Hepatocyte (in vitro differentiated cells): ENCODE measurements around the gene HAND1.

Experiments
- CTCF ChIP-seq: fragments of 200-600 bp; sonication (generic); IDR thresholded peaks from 2 replicates; pipeline ENCODE4 v1.5.1; 2016; ENCODE audit warnings: antibody characterized with exemption, mild to moderate bottlenecking; ENCODE audit not compliant: poor library complexity
- EZH2 ChIP-seq: fragments of 200-600 bp; sonication (generic); IDR thresholded peaks from 2 replicates; pipeline ENCODE4 v1.6.1; 2016; ENCODE audit warnings: antibody characterized with exemption, mild to moderate bottlenecking, borderline replicate concordance
- EZH2phosphoT487 ChIP-seq: fragments of 200-600 bp; sonication (generic); IDR thresholded peaks from one replicate; pipeline ENCODE4 v1.6.1; 2018; ENCODE audit warnings: antibody characterized with exemption, mild to moderate bottlenecking, low read depth, moderate library complexity; ENCODE audit not compliant: unreplicated experiment, severe bottlenecking

- TF ChIP-seq CTCF (no peak), EZH2phosphoT487 (no peak), EZH2 (no peak)
Measured at GRCh38 chr5:154487541-154487940, 9.5 kb upstream of the HAND1 start.
